Panc1 (cell line): ENCODE results near the gene BMP7.

ENCODE experiments used
- CTCF ChIP-seq: fragments of 450-650 bp; IDR thresholded peaks from 2 replicates; pipeline ENCODE4 v1.5.1; 2017; ENCODE audit warnings: mild to moderate bottlenecking
- POLR2AphosphoS5 ChIP-seq: IDR thresholded peaks from 2 replicates; pipeline ENCODE4 v1.6.1; 2012; ENCODE audit warnings: mild to moderate bottlenecking, low read depth, low read length, moderate library complexity
- REST ChIP-seq, 2 experiments: IDR thresholded peaks; 2 replicates each; pipeline ENCODE4 v1.6.1; 2011 to 2012; ENCODE audit warnings: low read depth in 2 of 2, control low read depth in 1 of 2, low read length in 1 of 2, mild to moderate bottlenecking in 1 of 2, moderate library complexity in 1 of 2; ENCODE audit not compliant: insufficient read depth in 1 of 2
- SIN3A ChIP-seq: IDR thresholded peaks from 2 replicates; pipeline ENCODE4 v1.6.1; 2012; ENCODE audit warnings: low read depth, mild to moderate bottlenecking, low read length, moderate library complexity, borderline replicate concordance; ENCODE audit not compliant: insufficient read depth
- TCF7L2 ChIP-seq: IDR thresholded peaks from 2 replicates; pipeline ENCODE4 v1.6.1; 2011; ENCODE audit warnings: mild to moderate bottlenecking, low read depth, low read length, inconsistent platforms

- no peak for TF ChIP-seq CTCF
- TF ChIP-seq REST (IDR thresholded peaks at IDR 0.05; ENCODE audit: insufficient read depth in 1 of 2, low read depth in 2 of 2, low read length in 1 of 2), result no peak
- TF ChIP-seq POLR2AphosphoS5, result no peak
- no peak for TF ChIP-seq TCF7L2
- TF ChIP-seq SIN3A, result no peak
Measured at GRCh38 chr20:57269148-57269984, 2.9 kb upstream of the BMP7 start.
